ENCODE results near the gene CELSR1.
"Not testable (repeated sequence)": the region's sequence is repeated elsewhere in the genome, so short reads cannot be mapped to it uniquely, and the experiment has no call there.

Gene CELSR1

DNA sequence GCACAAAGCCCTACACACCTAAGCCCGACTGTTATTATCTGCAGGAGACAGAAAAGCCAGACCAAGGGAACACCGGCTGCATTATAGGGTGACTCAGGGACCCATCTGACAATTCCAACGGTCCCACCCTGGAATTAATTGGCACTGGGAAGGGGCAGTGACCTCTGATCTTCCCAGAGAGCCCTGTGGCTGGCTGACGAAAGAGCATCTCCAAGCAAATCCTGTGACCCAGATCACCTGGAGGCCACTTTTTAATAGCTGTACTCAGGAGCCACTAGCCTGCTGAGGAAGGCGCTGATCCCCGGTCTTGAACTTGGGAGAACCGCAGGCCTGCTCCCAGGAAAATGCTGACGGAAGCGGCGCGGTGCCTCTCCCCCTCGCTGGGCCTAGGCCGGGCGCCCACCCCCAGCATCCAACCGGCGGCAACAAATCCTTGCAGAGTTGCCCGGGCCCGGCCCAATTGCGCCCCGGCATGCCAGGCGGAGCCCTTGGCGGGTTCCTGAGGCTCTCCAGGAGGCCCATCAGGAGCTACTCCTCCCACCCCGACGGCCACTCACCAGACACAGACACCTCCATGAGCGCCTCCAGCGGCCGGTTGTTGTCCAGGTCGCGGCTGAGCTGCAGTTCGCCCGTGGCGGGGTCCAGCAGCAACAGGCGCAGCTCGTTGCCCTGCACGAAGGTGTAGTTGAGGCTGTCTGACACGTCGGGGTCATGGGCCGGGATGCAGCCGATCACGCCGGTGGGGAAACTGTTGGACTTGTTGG is 4.2 kb downstream of the CELSR1 start:
- no peak for DNase-seq

GRCh38 chr22:46532416-46532815 is 5.0 kb downstream of the CELSR1 start:
- DNase-seq, result no peak

- DNase-seq, result no peak
Measured at GRCh38 chr22:46531581-46532175, 5.7 kb downstream of the CELSR1 start.

DNA sequence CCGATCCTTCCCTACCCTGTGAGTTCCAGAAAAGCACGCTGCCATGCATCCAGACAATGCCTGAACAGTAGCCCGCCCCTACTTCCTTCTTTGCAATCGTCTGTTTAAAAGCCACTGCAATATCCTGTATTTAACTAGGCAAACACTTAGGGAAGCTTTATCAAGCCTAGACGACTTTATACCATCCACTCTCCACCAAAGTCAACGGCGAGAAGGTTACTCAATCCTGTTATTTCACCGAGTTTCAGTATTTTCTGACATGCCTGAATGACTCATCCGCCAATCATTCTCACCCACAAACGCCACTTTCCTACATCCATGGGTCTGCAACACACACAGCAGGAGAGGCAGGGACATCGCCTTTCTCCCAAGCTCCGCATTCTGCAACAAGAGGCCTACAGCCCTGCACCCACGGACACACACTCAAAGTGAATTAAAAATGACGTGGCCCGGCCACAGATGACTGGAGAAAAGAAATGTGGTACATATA is 9.3 kb downstream of the CELSR1 start:
- DNase-seq, result no peak

DNA sequence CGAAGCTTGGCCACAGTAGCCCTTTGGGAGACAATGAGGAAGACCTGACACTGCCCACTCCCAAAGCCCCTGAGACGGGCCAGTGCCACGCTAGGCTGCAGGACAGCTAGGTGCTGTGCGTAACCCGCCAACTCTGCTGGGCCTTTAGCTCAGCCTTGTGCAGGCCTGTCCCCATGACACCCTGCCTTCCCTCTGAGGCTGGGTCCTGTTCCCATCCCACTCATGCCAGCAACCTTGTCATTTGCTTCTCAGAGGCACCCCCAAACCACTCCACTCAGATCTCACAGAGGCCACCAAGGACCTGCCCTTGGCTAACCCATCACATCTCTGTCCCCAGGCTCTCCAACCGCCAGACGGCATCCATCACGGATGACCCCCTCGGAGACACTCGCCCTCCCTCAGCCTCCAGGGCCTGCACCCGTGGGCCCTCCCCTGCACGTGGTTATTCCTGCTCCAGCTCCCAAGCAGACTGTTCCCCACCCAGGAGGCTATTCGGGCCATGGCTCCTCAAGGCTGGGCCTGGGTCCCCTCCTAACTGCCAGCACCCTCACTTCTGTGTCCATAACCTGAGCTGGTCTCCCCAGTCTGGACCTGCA is 11.1 kb downstream of the CELSR1 start:
- DNase-seq, result no peak

- DNase-seq, result no peak
Measured at GRCh38 chr22:46525389-46526243, 11.8 kb downstream of the CELSR1 start.

- DNase-seq, result no peak
Measured at GRCh38 chr22:46524203-46524740, 13.1 kb downstream of the CELSR1 start.

DNA sequence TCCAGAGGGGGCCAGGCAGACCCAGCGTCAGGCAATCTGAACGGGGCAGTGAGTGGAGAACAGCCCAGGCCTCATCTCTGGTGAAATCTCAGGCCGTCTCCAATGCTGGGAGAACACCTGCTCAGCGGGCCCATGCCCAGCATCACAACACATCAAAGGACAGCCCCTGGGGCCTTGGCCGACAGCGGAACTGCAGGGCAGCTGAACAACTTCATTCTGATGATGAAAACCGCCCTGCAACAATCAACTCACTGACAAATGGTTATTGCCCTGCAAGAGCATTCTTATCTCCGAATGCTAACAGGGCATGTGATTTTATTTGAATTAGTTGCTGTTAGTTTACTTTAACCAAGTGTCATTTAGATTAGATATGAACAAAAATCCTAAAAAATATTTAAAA is 14.6 kb downstream of the CELSR1 start:
- no peak for DNase-seq

DNA sequence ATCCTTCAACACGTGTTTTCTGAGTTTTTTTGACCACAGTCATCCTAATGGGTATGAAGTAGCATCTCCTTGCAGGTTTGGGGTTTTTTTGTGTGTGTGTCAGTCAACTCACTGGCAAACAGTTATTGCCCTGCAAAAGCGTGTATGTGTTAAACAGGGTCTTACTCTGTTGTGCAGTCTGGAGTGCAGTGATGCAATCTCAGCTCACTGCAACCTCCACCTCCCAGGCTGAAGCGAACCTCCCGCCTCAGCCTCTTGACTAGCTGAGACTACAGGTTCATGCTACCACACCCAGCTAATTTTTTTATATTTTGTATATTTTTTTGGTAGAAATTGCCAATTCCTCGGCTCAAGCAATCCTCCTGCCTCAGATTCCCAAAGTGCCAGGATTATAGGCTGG is 15.4 kb downstream of the CELSR1 start:
- no peak for DNase-seq

DNA sequence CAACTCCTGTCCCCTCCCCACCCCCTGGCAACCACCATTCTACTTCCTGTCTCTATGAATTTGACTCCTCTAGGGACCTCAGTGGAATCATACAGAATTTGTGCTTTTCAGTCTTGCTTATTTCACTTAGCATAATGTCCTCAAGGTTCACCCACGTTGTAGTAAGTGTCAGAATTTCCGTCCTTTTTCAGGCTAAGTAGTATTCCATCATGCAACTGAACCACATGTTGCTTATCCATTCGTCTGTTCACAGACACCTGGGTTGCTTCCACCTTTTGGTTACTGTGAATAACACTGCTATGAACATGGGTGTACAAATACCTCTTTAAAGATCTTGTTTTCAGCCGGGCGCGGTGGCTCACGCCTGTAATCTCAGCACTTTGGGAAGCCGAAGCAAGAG is 16.5 kb downstream of the CELSR1 start:
- no peak for DNase-seq

- DNase-seq, result no peak
Measured at GRCh38 chr22:46519377-46519776, 18.0 kb downstream of the CELSR1 start.

- DNase-seq, result no peak
Measured at GRCh38 chr22:46518542-46519325, 18.7 kb downstream of the CELSR1 start.

- no peak for DNase-seq
Measured at GRCh38 chr22:46518038-46518437, 19.4 kb downstream of the CELSR1 start.

GRCh38 chr22:46517255-46517761 is 20.1 kb downstream of the CELSR1 start:
- no peak for DNase-seq

DNA sequence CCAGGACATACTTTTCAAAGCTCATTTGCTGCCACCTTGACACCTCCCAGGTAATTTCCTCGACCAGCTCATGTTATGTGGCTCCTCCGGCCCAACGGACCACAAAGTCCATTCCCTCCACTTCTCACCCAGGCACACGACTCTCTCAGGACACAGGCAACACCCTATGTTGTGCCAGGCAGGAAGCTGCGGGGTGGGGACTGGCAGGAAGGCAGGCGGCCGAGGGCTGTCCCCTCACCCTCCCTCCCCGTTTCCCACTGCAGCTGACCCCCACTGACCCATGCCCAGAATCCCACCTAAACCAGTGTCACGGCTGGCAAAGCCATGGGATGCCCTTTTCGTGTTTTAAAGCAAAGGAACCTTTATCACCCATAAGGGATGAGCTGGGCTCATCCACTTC is 20.8 kb downstream of the CELSR1 start:
- no peak for DNase-seq

DNA sequence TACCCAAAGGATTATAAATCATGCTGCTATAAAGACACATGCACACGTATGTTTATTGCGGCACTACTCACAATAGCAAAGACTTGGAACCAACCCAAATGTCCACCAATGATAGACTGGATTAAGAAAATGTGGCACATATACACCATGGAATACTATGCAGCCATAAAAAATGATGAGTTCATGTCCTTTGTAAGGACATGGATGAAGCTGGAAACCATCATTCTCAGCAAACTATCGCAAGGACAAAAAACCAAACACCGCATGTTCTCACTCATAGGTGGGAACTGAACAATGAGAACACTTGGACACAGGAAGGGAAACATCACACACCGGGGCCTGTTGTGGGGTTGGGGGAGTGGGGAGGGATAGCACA is 21.3 kb downstream of the CELSR1 start:
- not testable (repeated sequence) for DNase-seq

DNA sequence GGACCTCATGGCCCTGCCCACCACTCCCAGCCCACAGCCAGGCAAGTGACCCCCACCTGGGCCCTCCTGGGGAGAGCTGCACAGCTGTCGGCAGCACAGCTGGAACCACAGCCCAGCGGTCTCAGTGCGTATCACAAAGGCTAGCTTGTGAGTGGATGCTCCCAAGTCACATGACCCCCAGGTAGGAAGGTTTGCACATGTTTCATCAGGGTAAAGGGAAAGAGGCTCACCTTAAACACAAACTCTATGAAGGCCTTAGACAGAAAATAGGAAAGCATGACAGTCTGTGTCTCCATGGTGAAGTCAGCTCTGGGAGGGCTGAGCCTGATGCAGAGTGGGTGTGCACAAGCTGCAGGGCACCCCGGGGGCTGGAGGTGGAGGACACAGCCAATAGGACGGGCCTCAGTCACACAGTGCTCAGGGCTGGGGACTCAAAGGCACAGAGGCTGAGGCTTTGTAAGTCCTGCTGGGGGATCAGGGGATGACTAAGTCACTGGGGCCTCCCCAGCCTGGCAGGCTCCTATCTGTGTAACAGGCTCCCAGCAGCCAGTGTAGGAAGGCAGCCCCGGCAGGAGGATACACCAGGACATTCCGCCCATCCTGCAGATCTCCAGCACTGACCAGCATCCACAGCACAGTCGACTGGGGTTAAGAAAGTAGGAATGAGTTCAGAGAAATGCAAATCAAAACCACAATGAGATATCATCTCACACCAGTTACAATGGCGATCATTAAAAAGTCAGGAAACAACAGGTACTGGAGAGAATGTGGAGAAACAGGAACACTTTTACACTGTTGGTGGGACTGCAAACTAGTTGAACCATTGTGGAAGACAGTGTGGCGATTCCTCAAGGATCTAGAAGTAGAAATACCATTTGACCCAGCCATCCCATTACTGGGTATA is 22.0 kb downstream of the CELSR1 start:
- DNase-seq, result no peak

DNA sequence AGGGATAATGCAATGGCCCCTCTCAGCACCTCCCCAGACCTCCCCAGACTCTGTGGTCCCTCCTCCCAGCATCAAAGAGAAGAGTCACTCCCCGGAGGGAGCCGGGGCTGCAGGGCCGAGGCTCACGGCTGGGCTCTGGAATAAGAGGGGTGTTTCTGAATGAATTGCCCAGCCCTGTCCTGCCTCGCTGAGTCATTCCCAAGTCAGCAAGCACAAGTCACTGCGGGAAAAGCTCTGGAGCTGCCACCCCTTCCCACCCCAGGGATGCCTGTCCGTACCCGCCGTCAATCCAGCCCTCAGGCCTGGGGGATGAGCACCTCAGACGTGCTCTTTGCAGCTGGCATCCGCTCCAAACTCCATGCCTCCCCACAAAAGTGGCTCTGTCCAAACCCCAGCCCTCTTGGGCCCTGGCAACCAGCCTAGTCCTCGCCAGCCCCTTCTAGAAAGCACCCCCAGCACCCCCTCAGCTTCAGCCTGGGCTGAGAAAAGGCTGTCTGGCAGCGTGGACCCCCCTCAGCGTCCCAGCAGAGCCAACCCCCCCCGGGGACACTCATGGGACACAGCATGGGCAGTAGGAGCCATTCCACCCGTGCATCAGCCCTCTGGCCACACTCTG is 22.7 kb downstream of the CELSR1 start:
- no peak for DNase-seq

DNA sequence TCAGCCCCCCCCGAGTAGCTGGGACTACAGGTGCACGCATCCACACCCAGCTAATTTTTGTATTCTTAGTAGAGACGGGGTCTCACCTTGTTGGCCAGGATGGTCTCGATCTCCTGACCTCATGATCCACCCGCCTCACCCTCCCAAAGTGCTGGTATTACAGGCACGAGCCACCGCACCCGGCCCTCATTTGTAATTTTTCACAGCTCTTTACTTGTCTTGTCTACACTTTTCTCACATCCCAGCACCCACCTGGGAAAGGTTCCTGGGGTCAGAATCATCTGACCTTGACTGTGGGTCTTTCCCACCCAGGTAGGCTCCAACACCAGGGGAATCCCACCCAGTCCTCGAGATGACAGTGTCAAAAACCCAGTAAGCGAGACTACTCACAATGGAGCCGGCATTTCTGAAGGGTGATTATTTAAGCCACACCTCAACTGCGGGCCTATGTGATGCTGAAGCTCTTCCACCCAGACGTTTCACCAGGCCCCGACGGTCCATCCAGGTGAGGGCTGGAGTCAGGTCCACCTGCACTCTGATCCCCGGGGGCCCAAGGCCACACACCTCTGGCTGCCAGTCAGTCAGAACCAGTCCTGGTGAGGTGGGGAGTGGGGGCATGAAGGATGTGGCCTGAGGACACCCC is 23.4 kb downstream of the CELSR1 start:
- no peak for DNase-seq

DNA sequence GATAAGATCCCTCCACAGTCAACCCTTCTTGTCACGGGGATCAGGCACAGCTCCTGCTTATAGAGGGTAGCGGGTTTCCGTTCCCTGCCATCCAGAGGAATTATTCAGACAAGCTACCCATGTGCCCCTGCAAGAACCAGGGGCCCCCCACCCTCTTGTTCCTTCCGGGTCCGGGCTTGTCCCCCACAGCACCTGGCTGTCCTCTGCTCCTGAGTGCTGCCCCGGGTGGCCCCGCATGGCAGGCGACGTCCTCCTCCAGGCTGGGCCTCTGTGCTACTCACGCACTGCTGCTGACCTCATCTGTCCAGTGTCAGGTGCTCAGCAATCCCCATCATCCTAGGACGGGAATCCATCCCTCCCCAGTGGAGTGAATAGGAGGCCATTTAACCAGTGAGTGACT is 24.7 kb downstream of the CELSR1 start:
- DNase-seq, result no peak

Data from CD4-positive, alpha-beta T cell treated with Interleukin-12 subunit alpha and Interleukin-12 subunit beta, for 1 hour (primary cell).